H4 (cell line): ENCODE results near the gene MDP1. TPM values are rescaled to one million over a fixed set of nuclear protein-coding genes. Genes with fewer than 3 reads are reported as not detected.
"Not testable (repeated sequence)": the region's sequence is repeated elsewhere in the genome, so short reads cannot be mapped to it uniquely, and the experiment has no call there.

Experiments
- DNase-seq: peaks from one replicate; pipeline ENCODE4 v3.0.0-alpha.2; 2015; ENCODE audit warnings: low spot score
- total RNA-seq: library from RNA; depleted of rRNA; stranded (reverse); fragments of >200 nt; shearing (Covaris generic); gene quantifications from 2 replicates; pipeline ENCODE4 v1.2.3, GENCODE V29; 2014

MDP1 gene
- total RNA-seq, 1 experiment from 2014 or later: 36.7 TPM

- DNase-seq: no peak
Observed at GRCh38 chr14:24251880-24252288, 36.0 kb upstream of the MDP1 start.

- no peak for DNase-seq
Observed at GRCh38 chr14:24250354-24250753, 34.5 kb upstream of the MDP1 start.

GRCh38 chr14:24249230-24250021 lies 33.6 kb upstream of the MDP1 start:
- no peak for DNase-seq

GRCh38 chr14:24247422-24247821 lies 31.6 kb upstream of the MDP1 start:
- no peak for DNase-seq

GRCh38 chr14:24246765-24247212 lies 30.9 kb upstream of the MDP1 start:
- no peak for DNase-seq

GRCh38 chr14:24245350-24245749 lies 29.5 kb upstream of the MDP1 start:
- not testable (repeated sequence) for DNase-seq

- no peak for DNase-seq
Observed at GRCh38 chr14:24243336-24243836, 27.5 kb upstream of the MDP1 start.

GRCh38 chr14:24241829-24242443 lies 26.1 kb upstream of the MDP1 start:
- DNase-seq: peak; percentile 78

GRCh38 chr14:24240110-24240918 lies 24.4 kb upstream of the MDP1 start:
- DNase-seq: no peak

GRCh38 chr14:24238527-24239037 lies 22.7 kb upstream of the MDP1 start:
- DNase-seq: no peak

GRCh38 chr14:24238123-24238522 lies 22.3 kb upstream of the MDP1 start:
- DNase-seq: no peak

GRCh38 chr14:24237463-24237955 lies 21.6 kb upstream of the MDP1 start:
- DNase-seq: no peak

- no peak for DNase-seq
Observed at GRCh38 chr14:24236689-24237462, 21.0 kb upstream of the MDP1 start.

- DNase-seq: no peak
Observed at GRCh38 chr14:24235804-24236688, 20.2 kb upstream of the MDP1 start.

GRCh38 chr14:24234095-24235005 lies 18.5 kb upstream of the MDP1 start:
- no peak for DNase-seq

GRCh38 chr14:24233538-24233866 lies 17.6 kb upstream of the MDP1 start:
- DNase-seq: no peak

GRCh38 chr14:24232645-24233537 lies 17.0 kb upstream of the MDP1 start, which contains the start of gene GMPR2:
GMPR2 (plus strand) TSS chr14:24232929; CDS start chr14:24233254, 325 bp downstream.
- DNase-seq: no peak

GRCh38 chr14:24232121-24232644 lies 16.3 kb upstream of the MDP1 start, which contains the start of gene NEDD8:
NEDD8 (minus strand) TSS chr14:24232367; CDS start chr14:24232267, 100 bp downstream.
- peak; percentile 92 for DNase-seq
